Ishikawa (cell line): ENCODE data around the gene ASPM.

Experiments
- CEBPB ChIP-seq: IDR thresholded peaks from 2 replicates; pipeline ENCODE4 v1.6.1; 2012
- CREB1 ChIP-seq: IDR thresholded peaks from 2 replicates; pipeline ENCODE4 v1.6.1; 2012; ENCODE audit warnings: low read depth
- EGR1 ChIP-seq: IDR thresholded peaks from 2 replicates; pipeline ENCODE4 v1.6.1; 2012
- EP300 ChIP-seq: IDR thresholded peaks from 2 replicates; pipeline ENCODE4 v1.6.1; 2012; ENCODE audit warnings: borderline replicate concordance
- FOXM1 ChIP-seq: IDR thresholded peaks from 2 replicates; pipeline ENCODE4 v1.6.1; 2012; ENCODE audit warnings: low read depth, borderline replicate concordance
- MAX ChIP-seq: IDR thresholded peaks from 2 replicates; pipeline ENCODE4 v1.6.1; 2012
- NFIC ChIP-seq: IDR thresholded peaks from 2 replicates; pipeline ENCODE4 v1.6.1; 2012
- RAD21 ChIP-seq: IDR thresholded peaks from 2 replicates; pipeline ENCODE4 v1.6.1; 2012; ENCODE audit warnings: low read depth
- TAF1 ChIP-seq: IDR thresholded peaks from 2 replicates; pipeline ENCODE4 v1.6.1; 2012; ENCODE audit warnings: low read depth, mild to moderate bottlenecking
- TCF12 ChIP-seq: IDR thresholded peaks from 2 replicates; pipeline ENCODE4 v1.6.1; 2012; ENCODE audit warnings: low read depth
- TEAD4 ChIP-seq: IDR thresholded peaks from 2 replicates; pipeline ENCODE4 v1.6.1; 2012
- USF1 ChIP-seq: IDR thresholded peaks from 2 replicates; pipeline ENCODE4 v1.6.1; 2012
- YY1 ChIP-seq: IDR thresholded peaks from 2 replicates; pipeline ENCODE4 v1.6.1; 2012; ENCODE audit warnings: low read depth
- ZBTB7A ChIP-seq: IDR thresholded peaks from 2 replicates; pipeline ENCODE4 v1.6.1; 2012; ENCODE audit warnings: low read depth
- TF ChIP-seq, protein P1 (sequence below): IDR thresholded peaks from 2 replicates; pipeline ENCODE4 v1.6.1; 2012; ENCODE audit warnings: low read depth, mild to moderate bottlenecking

ASPM gene

DNA sequence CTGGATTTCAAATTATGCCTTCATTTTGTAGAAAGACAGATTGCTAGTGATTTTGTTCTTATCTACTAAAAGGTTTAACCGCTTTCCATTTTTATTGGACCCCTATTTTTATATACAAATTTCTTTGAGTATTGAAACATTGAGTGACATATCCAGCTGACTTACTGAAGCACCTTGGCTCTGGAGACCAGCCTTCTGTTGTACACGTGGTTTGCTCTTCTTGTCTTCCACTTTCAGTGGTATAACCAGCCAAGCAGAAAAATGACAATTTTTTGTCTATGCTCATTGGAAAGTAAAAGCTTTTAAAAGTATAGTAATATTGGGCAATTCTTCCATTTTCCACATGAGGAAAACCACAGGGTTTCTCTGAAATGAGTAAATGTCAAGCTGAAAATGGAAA lies 83.8 kb downstream of the ASPM start:
- TF ChIP-seq FOXM1 (no peak), TCF12 (no peak), MAX (no peak), TEAD4 (no peak)

DNA sequence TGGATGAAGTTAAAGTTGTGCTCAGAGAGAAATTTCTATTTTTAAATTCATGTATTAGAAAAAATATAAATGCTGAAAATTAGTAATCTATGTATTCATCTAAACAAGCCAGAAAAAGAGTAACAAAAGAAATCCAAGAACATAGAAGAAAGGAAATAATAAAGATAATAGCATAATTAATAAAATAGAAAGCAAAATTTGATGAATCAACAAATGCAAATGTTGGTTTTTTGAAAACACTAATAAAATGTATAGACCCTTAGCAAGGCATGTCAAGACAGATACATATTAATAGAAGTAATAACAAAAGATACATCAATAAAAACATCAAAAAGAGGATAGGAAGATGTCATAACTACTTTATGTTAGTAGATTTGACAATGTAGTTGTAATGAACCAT lies 97.4 kb downstream of the ASPM start:
- TF ChIP-seq EP300 = no peak
- TF ChIP-seq RAD21 = no peak
- no peak for TF ChIP-seq CREB1
- no peak for TF ChIP-seq ZBTB7A
- no peak for TF ChIP-seq FOXM1

DNA sequence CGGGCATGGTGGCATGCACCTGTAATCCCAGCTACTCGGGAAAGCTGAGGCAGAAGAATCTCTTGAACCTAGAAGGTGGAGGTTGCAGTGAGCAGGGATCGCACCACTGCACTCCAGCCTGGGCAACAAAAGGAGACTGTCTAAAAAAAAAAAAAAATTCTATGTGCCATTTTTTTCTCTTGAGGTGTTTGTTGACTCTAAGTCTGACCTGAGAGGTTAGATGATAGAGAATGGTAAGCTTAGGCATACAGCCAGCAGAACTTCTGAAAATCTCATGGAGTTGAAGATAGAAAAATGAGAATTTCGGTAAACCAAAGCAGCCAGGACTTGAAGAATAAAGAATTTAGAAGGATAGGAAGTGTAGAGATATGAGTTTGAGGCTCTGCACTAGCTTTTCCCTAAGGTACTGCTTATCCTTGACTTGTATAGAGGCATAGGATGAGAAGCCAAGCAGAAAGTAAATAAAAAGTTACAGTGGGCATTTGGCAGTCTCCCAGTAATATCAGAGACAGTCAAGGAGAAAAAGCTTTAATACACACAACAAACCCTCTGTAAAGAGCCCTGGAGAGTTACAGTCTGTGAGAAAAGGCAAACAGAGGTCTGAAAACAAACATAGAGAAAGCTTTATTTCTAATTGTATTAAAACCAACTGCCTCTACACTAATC lies 103.7 kb downstream of the ASPM start:
- TF ChIP-seq TAF1 = no peak
- TF ChIP-seq NFIC = no peak
- no peak for TF ChIP-seq TCF12
- TF ChIP-seq, protein P1, sequence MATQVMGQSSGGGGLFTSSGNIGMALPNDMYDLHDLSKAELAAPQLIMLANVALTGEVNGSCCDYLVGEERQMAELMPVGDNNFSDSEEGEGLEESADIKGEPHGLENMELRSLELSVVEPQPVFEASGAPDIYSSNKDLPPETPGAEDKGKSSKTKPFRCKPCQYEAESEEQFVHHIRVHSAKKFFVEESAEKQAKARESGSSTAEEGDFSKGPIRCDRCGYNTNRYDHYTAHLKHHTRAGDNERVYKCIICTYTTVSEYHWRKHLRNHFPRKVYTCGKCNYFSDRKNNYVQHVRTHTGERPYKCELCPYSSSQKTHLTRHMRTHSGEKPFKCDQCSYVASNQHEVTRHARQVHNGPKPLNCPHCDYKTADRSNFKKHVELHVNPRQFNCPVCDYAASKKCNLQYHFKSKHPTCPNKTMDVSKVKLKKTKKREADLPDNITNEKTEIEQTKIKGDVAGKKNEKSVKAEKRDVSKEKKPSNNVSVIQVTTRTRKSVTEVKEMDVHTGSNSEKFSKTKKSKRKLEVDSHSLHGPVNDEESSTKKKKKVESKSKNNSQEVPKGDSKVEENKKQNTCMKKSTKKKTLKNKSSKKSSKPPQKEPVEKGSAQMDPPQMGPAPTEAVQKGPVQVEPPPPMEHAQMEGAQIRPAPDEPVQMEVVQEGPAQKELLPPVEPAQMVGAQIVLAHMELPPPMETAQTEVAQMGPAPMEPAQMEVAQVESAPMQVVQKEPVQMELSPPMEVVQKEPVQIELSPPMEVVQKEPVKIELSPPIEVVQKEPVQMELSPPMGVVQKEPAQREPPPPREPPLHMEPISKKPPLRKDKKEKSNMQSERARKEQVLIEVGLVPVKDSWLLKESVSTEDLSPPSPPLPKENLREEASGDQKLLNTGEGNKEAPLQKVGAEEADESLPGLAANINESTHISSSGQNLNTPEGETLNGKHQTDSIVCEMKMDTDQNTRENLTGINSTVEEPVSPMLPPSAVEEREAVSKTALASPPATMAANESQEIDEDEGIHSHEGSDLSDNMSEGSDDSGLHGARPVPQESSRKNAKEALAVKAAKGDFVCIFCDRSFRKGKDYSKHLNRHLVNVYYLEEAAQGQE = no peak
- no peak for TF ChIP-seq FOXM1
- no peak for TF ChIP-seq MAX
- no peak for TF ChIP-seq ZBTB7A
- TF ChIP-seq EP300 = no peak
- no peak for TF ChIP-seq CREB1
- TF ChIP-seq EGR1 = no peak

DNA sequence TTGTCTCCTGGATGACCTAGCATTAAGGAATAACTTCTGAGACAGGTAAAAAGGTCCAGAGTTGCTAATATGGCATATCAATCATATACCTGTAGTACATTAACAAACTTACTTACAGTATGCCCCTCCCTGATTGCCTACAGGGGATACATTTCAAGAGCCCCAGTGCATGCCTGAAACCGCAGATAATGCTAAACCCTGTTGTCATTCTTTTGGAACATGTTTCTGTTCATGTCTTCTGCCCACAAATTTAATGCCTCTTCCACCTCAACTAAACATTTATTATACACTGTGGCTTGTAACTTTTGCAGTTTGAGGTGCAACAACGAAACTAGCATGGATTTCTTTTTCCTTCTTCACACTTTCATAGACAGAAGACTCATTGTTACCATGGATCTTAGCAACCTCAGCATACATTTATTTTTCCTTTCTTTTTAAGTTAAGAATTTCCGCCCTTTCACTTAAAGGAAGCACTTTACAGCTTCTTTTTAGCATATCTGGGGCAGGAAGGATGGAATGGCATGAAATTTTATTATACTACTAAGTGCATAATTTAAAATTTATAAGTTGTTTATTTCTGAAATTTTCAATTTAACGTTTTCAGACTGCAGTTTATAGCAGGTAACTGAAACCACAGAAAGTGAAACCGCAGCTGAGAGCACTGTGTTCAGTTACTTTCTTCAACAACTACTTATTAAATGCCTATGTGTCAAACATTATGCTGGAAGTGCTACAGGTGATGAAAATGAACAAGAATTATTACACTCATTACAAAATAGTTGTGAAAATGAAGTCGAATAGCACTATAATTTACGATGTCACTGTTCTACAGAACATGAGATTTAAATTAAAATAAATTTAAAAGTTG lies 104.7 kb downstream of the ASPM start:
- TF ChIP-seq FOXM1 (no peak), EGR1 (no peak), CREB1 (no peak), TCF12 (no peak), YY1 (no peak)
- TF ChIP-seq, protein P1 = no peak

GRCh38 chr1:197036861-197037260 lies 109.6 kb downstream of the ASPM start:
- TF ChIP-seq FOXM1 = no peak
- TF ChIP-seq CREB1 = no peak
- TF ChIP-seq USF1 = no peak
- TF ChIP-seq TAF1 = no peak
- no peak for TF ChIP-seq EGR1
- no peak for TF ChIP-seq NFIC
- TF ChIP-seq YY1 = no peak
- no peak for TF ChIP-seq TEAD4
- TF ChIP-seq MAX = no peak
- TF ChIP-seq TCF12 = no peak
- TF ChIP-seq RAD21 = no peak
- no peak for TF ChIP-seq EP300
- TF ChIP-seq, protein P1 = no peak
- no peak for TF ChIP-seq ZBTB7A
- TF ChIP-seq CEBPB = no peak
